Measurements from ENCODE around the gene PLXNA2.

The PLXNA2 gene

GRCh38 chr1:208127792-208128529 is 116.2 kb downstream of the PLXNA2 start:
- H3K4me3 ChIP-seq (ENCODE audit: low read depth in 1 of 5, low read length in 5 of 5), result no peak overlapping the region
- H3K9ac ChIP-seq (ENCODE audit: low read length in 5 of 5), result peak overlapping the region in 1 of 5 donors; percentile 18
- peaks cover 0 to 8% (median 2%) of the 10 kb centered on the region in 5 donors for H3K36me3 ChIP-seq (ENCODE audit: control insufficient read depth in 5 of 5, insufficient read depth in 5 of 5, low read length in 5 of 5)
- H3K27ac ChIP-seq (ENCODE audit: low read depth, low read length), result no peak overlapping the region
- H3K4me1 ChIP-seq (ENCODE audit: control insufficient read depth in 5 of 5, insufficient read depth in 5 of 5, low read length in 5 of 5), result peaks cover 0 to 13% (median 9%) of the 10 kb centered on the region in 5 donors
- no peaks in the 10 kb centered on the region for H3K9me3 ChIP-seq (ENCODE audit: control insufficient read depth in 5 of 5, low read length in 5 of 5)
- H3K27me3 ChIP-seq (ENCODE audit: control insufficient read depth in 5 of 5, insufficient read depth in 4 of 5, low read length in 5 of 5), result no peaks in the 10 kb centered on the region

GRCh38 chr1:208127284-208127683 is 116.9 kb downstream of the PLXNA2 start:
- Histone ChIP-seq H3K4me1 (ENCODE audit: control insufficient read depth in 5 of 5, insufficient read depth in 5 of 5, low read length in 5 of 5) (peaks cover 0 to 7% (median 5%) of the 10 kb centered on the region in 5 donors), H3K9me3 (ENCODE audit: control insufficient read depth in 5 of 5, low read length in 5 of 5) (no peaks in the 10 kb centered on the region), H3K9ac (ENCODE audit: low read length in 5 of 5) (no peak overlapping the region), H3K4me3 (ENCODE audit: low read depth in 1 of 5, low read length in 5 of 5) (no peak overlapping the region), H3K27me3 (ENCODE audit: control insufficient read depth in 5 of 5, insufficient read depth in 4 of 5, low read length in 5 of 5) (no peaks in the 10 kb centered on the region), H3K36me3 (ENCODE audit: control insufficient read depth in 5 of 5, insufficient read depth in 5 of 5, low read length in 5 of 5) (peaks cover 0 to 8% (median 2%) of the 10 kb centered on the region in 5 donors), H3K27ac (ENCODE audit: low read depth, low read length) (no peak overlapping the region)

- Histone ChIP-seq H3K4me1 (ENCODE audit: control insufficient read depth in 5 of 5, insufficient read depth in 5 of 5, low read length in 5 of 5) (no peaks in the 10 kb centered on the region), H3K36me3 (ENCODE audit: control insufficient read depth in 5 of 5, insufficient read depth in 5 of 5, low read length in 5 of 5) (peaks cover 0 to 8% (median 2%) of the 10 kb centered on the region in 5 donors), H3K27ac (ENCODE audit: low read depth, low read length) (no peak overlapping the region), H3K9me3 (ENCODE audit: control insufficient read depth in 5 of 5, low read length in 5 of 5) (no peaks in the 10 kb centered on the region), H3K4me3 (ENCODE audit: low read depth in 1 of 5, low read length in 5 of 5) (no peak overlapping the region), H3K9ac (ENCODE audit: low read length in 5 of 5) (no peak overlapping the region), H3K27me3 (ENCODE audit: control insufficient read depth in 5 of 5, insufficient read depth in 4 of 5, low read length in 5 of 5) (no peaks in the 10 kb centered on the region)
Observed at GRCh38 chr1:208126108-208126507, 118.1 kb downstream of the PLXNA2 start.

GRCh38 chr1:208122612-208123358 is 121.4 kb downstream of the PLXNA2 start:
- H3K36me3 ChIP-seq (ENCODE audit: control insufficient read depth in 5 of 5, insufficient read depth in 5 of 5, low read length in 5 of 5), result peaks cover 0 to 4% (median 3%) of the 10 kb centered on the region in 5 donors
- H3K27ac ChIP-seq (ENCODE audit: low read depth, low read length), result no peak overlapping the region
- peaks cover 0 to 26% (median 17%) of the 10 kb centered on the region in 5 donors for H3K4me1 ChIP-seq (ENCODE audit: control insufficient read depth in 5 of 5, insufficient read depth in 5 of 5, low read length in 5 of 5)
- no peaks in the 10 kb centered on the region for H3K9me3 ChIP-seq (ENCODE audit: control insufficient read depth in 5 of 5, low read length in 5 of 5)
- no peak overlapping the region for H3K9ac ChIP-seq (ENCODE audit: low read length in 5 of 5)
- no peaks in the 10 kb centered on the region for H3K27me3 ChIP-seq (ENCODE audit: control insufficient read depth in 5 of 5, insufficient read depth in 4 of 5, low read length in 5 of 5)
- no peak overlapping the region for H3K4me3 ChIP-seq (ENCODE audit: low read depth in 1 of 5, low read length in 5 of 5)

GRCh38 chr1:208121813-208122364 is 122.3 kb downstream of the PLXNA2 start:
- no peak overlapping the region for H3K4me3 ChIP-seq (ENCODE audit: low read depth in 1 of 5, low read length in 5 of 5)
- no peaks in the 10 kb centered on the region for H3K9me3 ChIP-seq (ENCODE audit: control insufficient read depth in 5 of 5, low read length in 5 of 5)

GRCh38 chr1:208120431-208120790 is 123.8 kb downstream of the PLXNA2 start:
- H3K27ac ChIP-seq (ENCODE audit: low read depth, low read length), result no peak overlapping the region
- no peak overlapping the region for H3K4me3 ChIP-seq (ENCODE audit: low read depth in 1 of 5, low read length in 5 of 5)
- peaks cover 0 to 2% (median 0%) of the 10 kb centered on the region in 5 donors for H3K36me3 ChIP-seq (ENCODE audit: control insufficient read depth in 5 of 5, insufficient read depth in 5 of 5, low read length in 5 of 5)
- H3K9me3 ChIP-seq (ENCODE audit: control insufficient read depth in 5 of 5, low read length in 5 of 5), result no peaks in the 10 kb centered on the region
- no peak overlapping the region for H3K9ac ChIP-seq (ENCODE audit: low read length in 5 of 5)
- H3K4me1 ChIP-seq (ENCODE audit: control insufficient read depth in 5 of 5, insufficient read depth in 5 of 5, low read length in 5 of 5), result peaks cover 0 to 35% (median 26%) of the 10 kb centered on the region in 5 donors
- H3K27me3 ChIP-seq (ENCODE audit: control insufficient read depth in 5 of 5, insufficient read depth in 4 of 5, low read length in 5 of 5), result no peaks in the 10 kb centered on the region

More at GRCh38 chr1:208121813-208122364, 122.3 kb downstream of the PLXNA2 start:
- Histone ChIP-seq H3K27me3 (ENCODE audit: control insufficient read depth in 5 of 5, insufficient read depth in 4 of 5, low read length in 5 of 5) (no peaks in the 10 kb centered on the region), H3K27ac (ENCODE audit: low read depth, low read length) (no peak overlapping the region), H3K4me1 (ENCODE audit: control insufficient read depth in 5 of 5, insufficient read depth in 5 of 5, low read length in 5 of 5) (peaks cover 0 to 32% (median 26%) of the 10 kb centered on the region in 5 donors), H3K9ac (ENCODE audit: low read length in 5 of 5) (no peak overlapping the region), H3K36me3 (ENCODE audit: control insufficient read depth in 5 of 5, insufficient read depth in 5 of 5, low read length in 5 of 5) (peaks cover 0 to 3% (median 2%) of the 10 kb centered on the region in 5 donors)

- H3K9me3 ChIP-seq (ENCODE audit: control insufficient read depth in 5 of 5, low read length in 5 of 5), result no peaks in the 10 kb centered on the region
- no peak overlapping the region for H3K27ac ChIP-seq (ENCODE audit: low read depth, low read length)
- H3K4me3 ChIP-seq (ENCODE audit: low read depth in 1 of 5, low read length in 5 of 5), result no peak overlapping the region
- no peak overlapping the region for H3K9ac ChIP-seq (ENCODE audit: low read length in 5 of 5)
- H3K27me3 ChIP-seq (ENCODE audit: control insufficient read depth in 5 of 5, insufficient read depth in 4 of 5, low read length in 5 of 5), result no peaks in the 10 kb centered on the region
- peaks cover 0 to 35% (median 26%) of the 10 kb centered on the region in 5 donors for H3K4me1 ChIP-seq (ENCODE audit: control insufficient read depth in 5 of 5, insufficient read depth in 5 of 5, low read length in 5 of 5)
- H3K36me3 ChIP-seq (ENCODE audit: control insufficient read depth in 5 of 5, insufficient read depth in 5 of 5, low read length in 5 of 5), result peaks cover 0 to 2% (median 0%) of the 10 kb centered on the region in 5 donors
Observed at GRCh38 chr1:208118841-208119606, 125.2 kb downstream of the PLXNA2 start.

GRCh38 chr1:208118306-208118705 is 125.9 kb downstream of the PLXNA2 start:
- Histone ChIP-seq H3K27me3 (ENCODE audit: control insufficient read depth in 5 of 5, insufficient read depth in 4 of 5, low read length in 5 of 5) (no peaks in the 10 kb centered on the region), H3K4me1 (ENCODE audit: control insufficient read depth in 5 of 5, insufficient read depth in 5 of 5, low read length in 5 of 5) (peaks cover 0 to 35% (median 26%) of the 10 kb centered on the region in 5 donors), H3K4me3 (ENCODE audit: low read depth in 1 of 5, low read length in 5 of 5) (no peak overlapping the region), H3K27ac (ENCODE audit: low read depth, low read length) (no peak overlapping the region), H3K9ac (ENCODE audit: low read length in 5 of 5) (peak overlapping the region in 1 of 5 donors; percentile 15), H3K9me3 (ENCODE audit: control insufficient read depth in 5 of 5, low read length in 5 of 5) (no peaks in the 10 kb centered on the region), H3K36me3 (ENCODE audit: control insufficient read depth in 5 of 5, insufficient read depth in 5 of 5, low read length in 5 of 5) (peaks cover 0 to 2% (median 0%) of the 10 kb centered on the region in 5 donors)

GRCh38 chr1:208117826-208118225 is 126.4 kb downstream of the PLXNA2 start:
- peaks cover 0 to 35% (median 26%) of the 10 kb centered on the region in 5 donors for H3K4me1 ChIP-seq (ENCODE audit: control insufficient read depth in 5 of 5, insufficient read depth in 5 of 5, low read length in 5 of 5)
- no peaks in the 10 kb centered on the region for H3K27me3 ChIP-seq (ENCODE audit: control insufficient read depth in 5 of 5, insufficient read depth in 4 of 5, low read length in 5 of 5)
- H3K4me3 ChIP-seq (ENCODE audit: low read depth in 1 of 5, low read length in 5 of 5), result no peak overlapping the region
- peaks cover 0 to 2% (median 0%) of the 10 kb centered on the region in 5 donors for H3K36me3 ChIP-seq (ENCODE audit: control insufficient read depth in 5 of 5, insufficient read depth in 5 of 5, low read length in 5 of 5)
- H3K9ac ChIP-seq (ENCODE audit: low read length in 5 of 5), result no peak overlapping the region
- no peaks in the 10 kb centered on the region for H3K9me3 ChIP-seq (ENCODE audit: control insufficient read depth in 5 of 5, low read length in 5 of 5)
- H3K27ac ChIP-seq (ENCODE audit: low read depth, low read length), result no peak overlapping the region

Data from subcutaneous abdominal adipose tissue (tissue), 5 donors.